Measurements from ENCODE around the gene RAI1. TPM values are rescaled to one million over a fixed set of nuclear protein-coding genes. Genes with fewer than 3 reads are reported as not detected.

RAI1 gene
- total RNA-seq, 4 donors from 2014 or later = 20.3 to 46.1 (median 30.4) TPM

DNA sequence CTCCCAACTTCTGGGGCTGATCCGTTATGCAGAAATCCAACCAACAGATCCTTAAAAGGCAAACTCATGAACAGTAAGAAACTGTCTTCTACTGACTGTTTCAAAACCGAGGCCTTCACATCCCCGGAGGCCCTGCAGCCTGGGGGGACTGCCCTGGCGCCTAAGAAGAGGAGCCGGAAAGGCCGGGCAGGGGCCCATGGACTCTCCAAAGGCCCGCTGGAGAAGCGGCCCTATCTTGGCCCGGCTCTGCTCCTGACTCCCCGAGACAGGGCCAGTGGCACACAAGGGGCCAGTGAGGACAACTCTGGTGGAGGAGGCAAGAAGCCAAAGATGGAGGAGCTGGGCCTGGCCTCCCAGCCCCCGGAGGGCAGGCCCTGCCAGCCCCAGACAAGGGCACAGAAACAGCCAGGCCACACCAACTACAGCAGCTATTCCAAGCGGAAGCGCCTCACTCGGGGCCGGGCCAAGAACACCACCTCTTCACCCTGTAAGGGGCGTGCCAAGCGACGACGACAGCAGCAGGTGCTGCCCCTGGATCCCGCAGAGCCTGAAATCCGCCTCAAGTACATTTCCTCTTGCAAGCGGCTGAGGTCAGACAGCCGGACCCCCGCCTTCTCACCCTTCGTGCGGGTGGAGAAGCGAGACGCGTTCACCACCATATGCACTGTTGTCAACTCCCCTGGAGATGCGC lies 116.0 kb downstream of the RAI1 start:
- DNase-seq (ENCODE audit: low spot score in 2 of 2) = no peak
- Histone ChIP-seq H3K27ac (no peak overlapping the region), H3K9me3 (no peaks in the 10 kb centered on the region), H3K36me3 (peaks cover 72% of the 10 kb centered on the region), H3K4me1 (peaks cover 9% of the 10 kb centered on the region), H3K27me3 (no peaks in the 10 kb centered on the region), H3K4me3 (no peak overlapping the region)
- TF ChIP-seq POLR2AphosphoS5 (IDR thresholded peaks at IDR 0.05) (no peak), CTCF (IDR thresholded peaks at IDR 0.05) (no peak), EP300 (IDR thresholded peaks at IDR 0.05) (no peak), POLR2A (IDR thresholded peaks at IDR 0.05) (no peak)
- WGBS = 89% methylated on average over 18 of the region's 30 CpGs

- Histone ChIP-seq H3K36me3 (peaks cover 69% of the 10 kb centered on the region), H3K27me3 (no peaks in the 10 kb centered on the region), H3K9me3 (no peaks in the 10 kb centered on the region), H3K4me3 (no peak overlapping the region), H3K4me1 (peaks cover under 1% of the 10 kb centered on the region), H3K27ac (no peak overlapping the region)
- TF ChIP-seq POLR2A (IDR thresholded peaks at IDR 0.05) (no peak), POLR2AphosphoS5 (IDR thresholded peaks at IDR 0.05) (no peak), CTCF (IDR thresholded peaks at IDR 0.05) (no peak), EP300 (IDR thresholded peaks at IDR 0.05) (no peak)
- DNase-seq (ENCODE audit: low spot score in 2 of 2) = no peak
- 80% methylated on average over 3 of the region's 25 CpGs for WGBS
These were observed 116.8 kb downstream of the RAI1 start for GRCh38 chr17:17798010-17798556.

DNA sequence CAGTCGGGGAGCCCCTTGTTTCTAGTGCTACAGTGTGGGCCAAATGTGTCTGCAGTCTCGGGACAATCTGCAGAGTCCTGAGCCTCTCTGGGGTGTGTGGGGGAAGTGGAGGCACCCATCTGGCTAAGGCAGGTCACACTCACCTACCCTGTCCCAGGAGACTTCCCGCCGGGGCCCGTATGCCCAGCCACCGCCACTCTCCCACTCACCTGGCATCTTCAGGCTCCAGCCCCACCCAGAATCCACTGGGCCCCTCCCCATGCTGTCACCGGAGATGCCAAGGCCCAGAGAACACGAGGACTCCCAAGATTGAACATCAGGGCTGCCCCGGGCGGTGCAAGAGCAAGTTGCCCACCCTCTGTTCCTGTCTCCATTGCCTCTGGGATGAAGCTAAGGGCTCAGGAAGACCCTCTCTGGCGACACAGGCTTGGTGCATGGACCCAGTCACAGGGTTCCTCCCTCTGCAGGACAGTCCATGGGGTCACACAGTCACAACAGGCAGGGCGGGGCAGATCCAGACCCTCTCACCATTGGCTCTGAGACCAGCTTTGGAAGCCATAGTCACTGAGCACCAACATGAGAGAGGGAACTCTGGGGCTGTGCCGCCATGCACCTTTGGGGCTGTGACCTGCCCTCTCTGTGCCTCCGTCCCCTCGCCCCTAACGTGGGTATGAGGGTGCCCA lies 117.5 kb downstream of the RAI1 start:
- H3K27me3 ChIP-seq = no peaks in the 10 kb centered on the region
- no peaks in the 10 kb centered on the region for H3K9me3 ChIP-seq
- H3K4me3 ChIP-seq = no peak overlapping the region
- no peak for DNase-seq (ENCODE audit: low spot score in 2 of 2)
- WGBS = 76% methylated on average over 10 of the region's 16 CpGs
- TF ChIP-seq POLR2A (IDR thresholded peaks at IDR 0.05) (no peak), EP300 (IDR thresholded peaks at IDR 0.05) (no peak), POLR2AphosphoS5 (IDR thresholded peaks at IDR 0.05) (no peak), CTCF (IDR thresholded peaks at IDR 0.05) (no peak)
- H3K4me1 ChIP-seq = no peaks in the 10 kb centered on the region
- H3K36me3 ChIP-seq = peaks cover 62% of the 10 kb centered on the region
- no peak overlapping the region for H3K27ac ChIP-seq

DNA sequence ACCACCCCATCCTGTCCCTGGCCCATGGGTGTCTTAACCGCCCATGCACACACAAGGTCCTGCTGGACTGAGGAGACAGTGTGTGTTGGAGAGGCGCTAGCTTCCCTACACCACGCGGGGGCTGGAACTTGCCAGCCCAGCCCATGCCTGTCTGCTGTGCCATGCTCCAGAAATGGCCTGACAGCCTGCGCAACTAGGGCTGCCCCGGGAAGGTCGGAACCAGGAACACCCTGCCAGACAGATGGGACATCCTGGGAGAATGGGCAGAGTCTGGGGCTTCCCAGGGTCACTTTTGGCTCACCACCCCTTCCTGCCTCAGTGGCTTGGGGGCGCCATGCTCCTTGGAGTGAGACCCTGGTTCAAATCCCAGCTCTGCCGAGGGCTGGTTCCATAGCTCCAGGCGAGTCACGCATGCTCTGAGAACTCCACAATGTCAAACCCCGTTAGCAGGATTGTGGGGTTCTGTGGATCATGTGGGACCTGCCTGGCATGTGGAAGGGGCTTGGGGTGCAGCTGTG lies 119.3 kb downstream of the RAI1 start:
- no peak for DNase-seq (ENCODE audit: low spot score in 2 of 2)
- Histone ChIP-seq H3K4me3 (no peak overlapping the region), H3K36me3 (peaks cover 44% of the 10 kb centered on the region), H3K27me3 (no peaks in the 10 kb centered on the region), H3K27ac (no peak overlapping the region), H3K9me3 (no peaks in the 10 kb centered on the region), H3K4me1 (peaks cover 4% of the 10 kb centered on the region)
- TF ChIP-seq EP300 (IDR thresholded peaks at IDR 0.05) (no peak), POLR2A (IDR thresholded peaks at IDR 0.05) (no peak), POLR2AphosphoS5 (IDR thresholded peaks at IDR 0.05) (no peak), CTCF (IDR thresholded peaks at IDR 0.05) (no peak)
- WGBS = 84% methylated on average over 5 of the region's 12 CpGs

All from suprapubic skin (tissue), 4 donors.